Sigmoid colon (tissue), 4 donors: ENCODE results near the gene FRG2B.
"Not testable (repeated sequence)": the region's sequence is repeated elsewhere in the genome, so short reads cannot be mapped to it uniquely, and the experiment has no call there.

ENCODE experiments used
- EP300 ChIP-seq, 4 donors: sonication (generic); formaldehyde crosslinking; IDR thresholded peaks; one replicate each; pipeline ENCODE4 v1.6.1; 2017; ENCODE audit warnings: antibody characterized with exemption in 4 of 4
- POLR2A ChIP-seq, 2 donors: fragments of 450-650 bp; IDR thresholded peaks; one replicate each; pipeline ENCODE4 v1.6.1; 2016; ENCODE audit warnings: antibody characterized with exemption in 2 of 2, mild to moderate bottlenecking in 2 of 2, moderate library complexity in 2 of 2
- POLR2AphosphoS5 ChIP-seq, 4 donors: sonication (generic); formaldehyde crosslinking; IDR thresholded peaks; one replicate each; pipeline ENCODE4 v1.6.1; 2017; ENCODE audit warnings: antibody characterized with exemption in 4 of 4
- TF ChIP-seq, protein P1 (sequence below), 4 experiments: fragments of 450-650 bp in 3 of 4; fragments of 200-600 bp in 1 of 4; IDR thresholded peaks; one replicate each; pipeline ENCODE4 v1.5.1; 2016 to 2019; ENCODE audit warnings: antibody characterized with exemption in 4 of 4, mild to moderate bottlenecking in 3 of 4, moderate library complexity in 2 of 4

DNA sequence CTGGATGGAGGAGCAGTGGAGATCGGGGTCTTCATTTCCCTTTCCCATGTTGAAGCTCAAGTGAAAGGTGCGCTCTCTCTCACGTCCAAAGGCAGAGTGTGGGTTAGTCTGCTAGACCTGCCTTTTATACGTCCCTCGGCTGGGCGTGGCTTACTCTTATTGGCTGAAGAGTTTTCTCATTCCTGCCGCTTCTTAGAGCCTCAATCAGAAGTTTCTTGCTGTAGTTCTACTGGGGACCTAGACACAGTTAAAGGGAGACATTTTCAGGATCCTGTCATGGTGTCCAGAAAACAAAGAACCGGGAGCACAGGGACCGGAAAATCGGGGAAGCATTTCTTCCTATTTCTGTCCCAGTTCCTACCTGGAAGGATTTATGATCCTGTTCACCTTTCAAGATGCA, at the start of gene FRG2B:
- TF ChIP-seq, protein P1, sequence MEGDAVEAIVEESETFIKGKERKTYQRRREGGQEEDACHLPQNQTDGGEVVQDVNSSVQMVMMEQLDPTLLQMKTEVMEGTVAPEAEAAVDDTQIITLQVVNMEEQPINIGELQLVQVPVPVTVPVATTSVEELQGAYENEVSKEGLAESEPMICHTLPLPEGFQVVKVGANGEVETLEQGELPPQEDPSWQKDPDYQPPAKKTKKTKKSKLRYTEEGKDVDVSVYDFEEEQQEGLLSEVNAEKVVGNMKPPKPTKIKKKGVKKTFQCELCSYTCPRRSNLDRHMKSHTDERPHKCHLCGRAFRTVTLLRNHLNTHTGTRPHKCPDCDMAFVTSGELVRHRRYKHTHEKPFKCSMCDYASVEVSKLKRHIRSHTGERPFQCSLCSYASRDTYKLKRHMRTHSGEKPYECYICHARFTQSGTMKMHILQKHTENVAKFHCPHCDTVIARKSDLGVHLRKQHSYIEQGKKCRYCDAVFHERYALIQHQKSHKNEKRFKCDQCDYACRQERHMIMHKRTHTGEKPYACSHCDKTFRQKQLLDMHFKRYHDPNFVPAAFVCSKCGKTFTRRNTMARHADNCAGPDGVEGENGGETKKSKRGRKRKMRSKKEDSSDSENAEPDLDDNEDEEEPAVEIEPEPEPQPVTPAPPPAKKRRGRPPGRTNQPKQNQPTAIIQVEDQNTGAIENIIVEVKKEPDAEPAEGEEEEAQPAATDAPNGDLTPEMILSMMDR (IDR thresholded peaks at IDR 0.05), result not testable (repeated sequence)
- not testable (repeated sequence) for TF ChIP-seq POLR2A, EP300, POLR2AphosphoS5 (IDR thresholded peaks at IDR 0.05)
